Measurements from ENCODE around the gene PRR29.
"Not testable (repeated sequence)": the region's sequence is repeated elsewhere in the genome, so short reads cannot be mapped to it uniquely, and the experiment has no call there.

PRR29 gene

DNA sequence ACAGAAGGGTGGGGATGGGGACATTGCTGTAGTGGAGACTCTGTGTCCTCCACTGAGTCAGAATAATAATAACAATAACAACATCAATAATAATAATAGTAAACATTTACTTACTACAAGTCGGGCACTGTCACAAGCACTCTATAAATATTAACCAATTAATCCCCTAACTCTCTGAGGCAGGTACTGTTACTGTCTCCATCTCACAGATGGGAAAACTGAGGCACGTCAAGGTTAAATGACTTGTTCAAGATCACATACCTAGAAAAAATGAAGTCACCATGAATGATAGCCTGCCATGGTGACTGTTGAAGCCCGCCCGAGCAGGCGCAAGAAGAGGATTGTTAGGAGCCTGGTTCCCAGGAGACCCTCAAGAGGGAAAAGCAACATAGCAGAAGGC, 10.2 kb downstream of the PRR29 start:
- no peak overlapping the region for H3K27ac ChIP-seq
- no peak for DNase-seq (ENCODE audit: low read depth, low spot score)

DNA sequence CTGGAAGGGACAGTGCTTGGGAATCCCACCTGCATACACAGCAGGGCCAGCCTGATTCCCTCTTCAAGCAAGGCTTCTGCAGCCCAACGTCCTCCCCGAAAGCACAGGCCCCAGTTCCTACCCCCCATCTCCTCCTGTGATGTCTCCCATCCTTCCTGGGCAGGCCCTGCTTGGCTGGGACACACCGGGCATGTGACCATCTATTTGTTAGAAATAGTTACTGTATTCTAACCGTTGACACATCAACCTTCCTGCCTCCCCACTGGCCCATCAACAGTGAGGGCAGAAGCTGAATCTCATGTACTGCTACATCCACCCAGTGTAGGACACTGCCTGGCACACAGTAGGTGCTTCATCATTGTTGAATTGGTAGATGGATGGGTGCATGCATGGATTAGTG, 10.7 kb downstream of the PRR29 start:
- no peak for DNase-seq (ENCODE audit: low read depth, low spot score)

DNA sequence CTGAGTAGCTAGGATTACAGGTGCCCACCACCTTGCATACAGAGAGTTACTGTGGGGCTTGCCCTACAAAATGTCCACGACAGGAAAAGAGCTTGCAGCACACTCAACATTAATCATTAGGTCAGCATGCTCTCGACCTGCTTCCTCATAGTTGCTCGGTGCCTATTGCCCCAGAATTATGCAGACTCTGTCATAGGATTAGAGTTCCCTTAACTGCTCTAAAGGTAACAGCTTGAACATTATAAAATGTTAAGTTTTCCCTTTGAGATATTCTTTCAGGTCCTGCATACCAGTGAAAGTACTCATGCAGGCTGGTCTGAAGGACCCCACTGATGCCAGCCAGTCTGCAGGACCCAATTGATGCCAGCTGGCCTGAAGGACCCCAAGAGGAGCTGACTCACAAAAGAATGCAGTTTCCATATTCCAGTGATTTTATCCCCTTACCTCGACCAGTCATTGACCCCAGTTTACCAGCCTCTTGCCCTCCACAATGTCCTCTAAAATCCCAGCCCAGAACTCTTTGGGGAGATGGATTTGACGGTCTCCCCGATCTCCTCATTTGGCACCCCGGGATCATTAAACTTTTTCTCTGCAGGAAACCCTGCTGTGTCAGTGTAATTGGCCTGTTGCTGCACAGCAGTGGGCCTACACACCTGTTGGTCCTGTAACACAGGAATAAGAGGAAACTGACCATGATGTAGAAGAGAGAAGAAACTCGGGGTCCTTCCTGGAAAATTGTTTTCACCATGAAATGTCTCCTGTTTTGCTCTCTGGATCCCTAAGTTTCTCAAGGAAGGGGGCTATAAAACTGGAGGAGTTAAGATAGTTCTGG, 11.6 kb downstream of the PRR29 start:
- DNase-seq (ENCODE audit: low read depth, low spot score) = no peak
- H3K27ac ChIP-seq = peak overlapping the region; percentile 43

More for the DNA sequence above, 10.7 kb downstream of the PRR29 start:
- peak overlapping the region; percentile 43 for H3K27ac ChIP-seq

DNA sequence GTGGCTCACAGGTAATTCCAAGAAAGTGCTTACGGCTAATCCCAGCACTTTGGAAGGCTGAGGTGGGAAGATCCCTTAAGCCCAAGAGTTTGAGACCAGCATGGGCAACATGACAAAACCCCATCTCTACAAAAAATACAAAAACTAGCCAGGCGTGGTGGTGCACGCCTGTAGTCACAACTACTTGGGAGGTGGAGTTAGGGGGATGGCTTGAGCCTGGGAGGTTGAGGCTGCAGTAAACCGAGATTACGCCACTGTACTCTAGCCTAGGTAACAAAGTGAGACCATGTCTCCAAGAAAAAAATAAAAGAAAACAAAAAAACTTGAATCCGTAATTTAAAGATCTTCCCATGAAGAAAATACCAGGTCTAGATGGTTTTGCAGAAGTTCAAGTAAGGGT, 17.3 kb downstream of the PRR29 start:
- no peak overlapping the region for H3K27ac ChIP-seq
- no peak for DNase-seq (ENCODE audit: low read depth, low spot score)

DNA sequence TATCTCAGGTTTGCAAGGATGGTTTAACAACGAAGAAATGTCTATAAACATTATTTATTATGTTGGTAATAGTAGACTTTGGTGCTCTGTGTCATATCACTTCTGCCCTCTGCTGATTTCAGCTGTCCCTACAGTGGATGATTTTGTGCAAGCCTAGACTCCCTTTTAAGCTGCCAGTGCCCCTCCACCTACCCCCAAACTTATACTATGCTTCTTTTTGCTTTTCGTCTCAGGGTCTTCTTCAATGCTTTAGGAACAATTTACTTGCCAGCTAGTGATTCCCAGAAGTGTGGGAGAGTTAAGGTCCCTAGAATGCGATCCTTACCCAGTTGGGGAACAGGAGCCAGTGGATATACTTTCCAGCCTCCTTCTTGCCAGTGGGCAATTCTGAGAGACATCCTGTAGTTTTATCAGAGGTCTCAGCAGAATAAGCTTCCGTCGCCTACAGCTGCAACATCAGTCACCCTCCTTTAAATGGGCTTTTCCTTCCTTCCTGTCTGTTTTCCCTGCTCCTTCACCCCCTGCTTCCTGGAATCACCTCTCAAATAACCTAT, 18.2 kb downstream of the PRR29 start:
- H3K27ac ChIP-seq = no peak overlapping the region
- DNase-seq (ENCODE audit: low read depth, low spot score) = no peak

DNA sequence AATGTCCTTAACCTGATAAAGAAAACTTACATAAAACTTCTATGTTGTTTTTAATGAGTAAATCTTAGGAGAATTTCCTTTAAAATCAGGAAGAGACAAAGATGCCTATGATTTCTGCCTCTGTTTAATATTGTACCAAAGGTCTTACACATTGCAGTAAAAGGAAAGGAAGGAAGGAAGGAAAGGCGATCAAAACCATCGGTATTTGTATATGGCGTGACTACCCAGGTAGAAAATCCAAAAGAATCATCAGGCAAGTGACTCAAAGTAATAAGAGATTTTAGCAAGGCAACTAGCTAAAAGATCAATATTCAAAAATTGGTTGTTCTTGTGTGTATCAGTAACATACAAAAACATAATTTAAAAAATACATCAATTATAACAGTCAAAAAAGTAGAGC, 18.8 kb downstream of the PRR29 start:
- H3K27ac ChIP-seq = no peak overlapping the region

DNA sequence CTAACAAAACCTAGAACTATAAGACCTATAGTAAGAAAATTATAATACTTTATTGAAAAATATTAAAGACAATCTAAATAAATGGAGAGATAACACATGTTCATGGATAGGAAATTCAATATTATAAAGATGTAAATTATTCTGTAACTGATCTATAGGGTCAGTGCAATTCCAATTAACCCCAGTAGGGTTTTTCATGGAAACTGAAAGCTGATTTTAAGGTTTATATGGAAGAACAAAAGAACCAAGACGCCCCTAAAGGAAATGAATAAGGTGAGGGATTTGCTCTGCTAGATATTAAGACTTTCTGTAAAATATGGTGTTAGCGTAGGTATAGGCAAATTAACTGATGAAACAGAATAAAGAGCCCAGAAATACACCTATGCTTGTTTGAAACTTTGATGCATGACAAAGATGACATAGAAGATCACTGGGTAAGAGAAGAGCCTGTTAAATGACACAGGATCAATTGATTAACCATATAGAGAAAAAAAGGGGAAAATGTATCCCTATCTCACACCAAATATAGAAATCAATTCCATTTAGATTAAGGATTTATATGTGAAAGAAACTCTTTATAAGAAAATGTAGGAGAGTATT, 19.3 kb downstream of the PRR29 start:
- no peak overlapping the region for H3K27ac ChIP-seq
- no peak for DNase-seq (ENCODE audit: low read depth, low spot score)

More for the DNA sequence above, 18.8 kb downstream of the PRR29 start:
- DNase-seq (ENCODE audit: low read depth, low spot score) = no peak

DNA sequence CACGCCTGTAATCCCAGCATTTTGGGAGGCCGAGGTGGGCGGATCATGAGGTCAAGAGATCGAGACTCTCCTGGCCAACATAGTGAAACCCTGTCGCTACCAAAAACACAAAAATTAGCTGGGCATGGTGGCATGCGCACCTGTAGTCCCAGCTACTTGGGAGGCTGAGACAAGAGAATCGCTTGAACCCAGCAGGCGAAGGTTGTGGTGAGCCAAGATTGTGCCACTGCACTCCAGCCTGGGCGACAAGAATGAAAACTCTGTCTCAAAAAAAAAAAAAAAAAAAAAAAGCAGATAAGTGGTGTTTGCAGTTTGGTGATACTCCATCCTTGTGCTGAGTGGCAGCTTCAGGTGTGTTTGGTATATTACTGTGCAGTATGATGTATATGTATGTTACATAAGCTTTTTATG, 21.4 kb downstream of the PRR29 start:
- not testable (repeated sequence) for DNase-seq (ENCODE audit: low read depth, low spot score); H3K27ac ChIP-seq

DNA sequence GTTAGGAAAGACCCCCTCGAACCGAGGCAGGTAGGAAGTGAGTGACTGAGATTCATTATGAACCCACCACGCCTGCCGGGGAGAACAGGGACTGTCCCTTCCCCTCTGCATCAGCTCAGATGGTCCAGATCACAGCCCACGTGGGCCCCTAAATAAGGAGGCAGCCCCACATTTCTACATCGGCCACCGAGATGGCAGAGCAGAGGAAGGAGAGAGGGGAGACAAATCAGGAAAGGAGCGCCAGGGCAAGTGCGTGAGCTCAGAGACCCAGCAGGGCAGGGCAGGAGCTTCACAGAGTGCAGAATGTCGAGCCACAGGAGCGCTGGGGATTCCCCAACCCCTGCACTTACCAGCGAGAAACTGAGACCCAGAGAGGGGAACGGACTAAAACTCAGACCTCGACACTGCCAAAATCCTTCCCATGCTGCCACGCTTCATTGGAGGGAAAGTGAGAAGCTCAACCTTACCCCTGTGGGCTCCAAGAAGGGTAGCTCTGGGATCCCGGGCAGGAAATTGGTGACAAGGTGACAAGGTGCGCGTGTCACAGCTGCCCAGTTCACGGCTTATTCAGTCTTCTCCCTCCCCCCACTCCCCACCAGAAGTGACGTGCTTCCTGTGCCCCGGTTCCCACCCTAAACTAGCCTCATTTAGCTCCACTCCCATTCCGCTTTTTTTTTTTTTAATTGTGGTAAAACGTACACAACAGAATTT, 22.1 kb downstream of the PRR29 start, which contains the start of gene ICAM2:
ICAM2 (minus strand) TSS at position 578 of the 711 bp plus-strand sequence. CDS start 13,942 bp downstream, outside the sequence.
- no peak within 1 kb of the TSS for H3K27ac ChIP-seq
- no peak for DNase-seq (ENCODE audit: low read depth, low spot score)

DNA sequence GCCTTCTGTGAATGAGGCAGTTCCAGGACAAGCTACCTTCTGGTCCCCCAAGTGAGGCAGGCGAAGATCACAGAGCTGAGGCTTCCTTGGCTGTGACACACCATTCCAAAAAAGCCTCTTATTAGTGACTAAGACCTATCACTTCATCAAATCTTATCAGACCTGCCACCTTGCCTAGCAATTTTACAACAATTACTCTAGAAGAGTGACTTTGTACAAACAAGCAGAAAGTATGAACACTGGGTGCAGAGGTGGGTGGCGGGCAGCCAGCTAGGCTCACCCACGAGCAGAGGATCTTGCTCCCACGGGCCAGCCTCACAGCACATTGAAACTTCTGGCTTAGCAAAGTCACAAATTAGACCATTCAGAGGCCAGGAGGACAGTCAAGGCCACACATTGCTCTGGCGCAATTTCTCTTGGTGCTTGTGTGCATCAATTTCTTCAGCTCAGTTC, 24.5 kb downstream of the PRR29 start:
- H3K27ac ChIP-seq = no peak overlapping the region
- no peak for DNase-seq (ENCODE audit: low read depth, low spot score)

DNA sequence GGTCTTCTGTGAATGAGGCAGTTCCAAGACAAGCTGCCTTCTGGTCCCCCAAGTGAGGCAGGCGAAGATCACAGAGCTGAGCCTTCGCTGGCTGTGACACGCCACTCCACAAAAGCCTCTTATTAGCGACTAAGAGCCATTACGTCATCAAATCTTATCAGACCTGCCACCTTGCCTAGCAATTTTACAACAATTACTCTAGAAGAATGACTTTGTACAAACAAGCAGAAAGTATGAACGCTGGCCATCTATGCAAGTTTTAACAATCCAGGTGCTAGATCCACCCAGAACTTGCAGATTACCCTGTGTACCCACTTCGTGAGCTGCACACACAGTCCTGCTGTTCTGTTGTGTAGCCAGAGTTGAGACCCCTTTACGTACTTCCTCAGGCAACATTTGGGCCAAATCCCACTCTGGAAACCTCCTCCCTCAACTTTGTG, 26.1 kb downstream of the PRR29 start:
- no peak overlapping the region for H3K27ac ChIP-seq

DNA sequence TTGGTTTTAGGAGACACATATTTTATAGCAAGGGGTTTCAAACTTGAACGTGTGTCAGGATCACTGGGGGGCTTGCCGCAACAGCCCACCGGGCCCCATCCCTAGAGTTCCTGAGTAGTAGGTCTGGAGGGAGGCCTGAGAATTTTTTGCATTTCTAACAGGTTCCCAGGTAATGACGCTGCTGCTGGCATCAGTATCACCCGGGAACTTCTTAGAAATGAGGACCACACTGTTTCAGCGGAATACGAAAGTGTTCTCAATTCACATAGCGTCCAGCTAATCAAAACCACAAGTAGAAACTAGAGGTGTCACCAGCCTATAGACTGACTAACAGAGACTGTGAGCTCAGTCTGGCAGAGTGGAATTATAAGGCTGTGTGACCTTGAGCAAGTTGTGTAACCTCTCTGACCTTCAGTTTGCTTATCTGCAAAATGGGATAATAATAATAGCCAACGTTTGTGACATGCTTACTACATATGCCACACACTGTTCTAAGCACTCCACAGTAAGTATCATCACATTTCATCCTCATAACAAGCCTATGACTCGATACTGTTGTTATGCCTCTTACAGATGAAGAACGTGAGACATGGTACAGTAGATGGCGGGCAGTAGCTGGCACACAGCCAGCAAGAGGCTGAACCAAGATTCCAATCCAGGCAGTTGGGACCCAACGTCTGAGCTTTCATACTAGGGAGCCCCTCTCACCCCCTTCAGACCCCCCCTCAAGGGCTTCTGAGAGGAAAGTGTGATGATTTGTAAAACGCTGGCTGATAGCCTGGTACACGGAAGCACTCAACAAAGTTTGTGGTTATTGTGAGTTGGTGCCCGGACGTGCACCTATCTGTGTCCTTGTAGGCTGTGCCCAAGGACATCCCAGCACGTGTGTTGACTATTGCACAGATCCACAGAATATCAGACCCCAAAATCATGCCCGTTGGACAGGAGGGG, 26.9 kb downstream of the PRR29 start:
- H3K27ac ChIP-seq = no peak overlapping the region
- no peak for DNase-seq (ENCODE audit: low read depth, low spot score)

More for the DNA sequence above, 26.1 kb downstream of the PRR29 start:
- DNase-seq (ENCODE audit: low read depth, low spot score) = no peak

DNA sequence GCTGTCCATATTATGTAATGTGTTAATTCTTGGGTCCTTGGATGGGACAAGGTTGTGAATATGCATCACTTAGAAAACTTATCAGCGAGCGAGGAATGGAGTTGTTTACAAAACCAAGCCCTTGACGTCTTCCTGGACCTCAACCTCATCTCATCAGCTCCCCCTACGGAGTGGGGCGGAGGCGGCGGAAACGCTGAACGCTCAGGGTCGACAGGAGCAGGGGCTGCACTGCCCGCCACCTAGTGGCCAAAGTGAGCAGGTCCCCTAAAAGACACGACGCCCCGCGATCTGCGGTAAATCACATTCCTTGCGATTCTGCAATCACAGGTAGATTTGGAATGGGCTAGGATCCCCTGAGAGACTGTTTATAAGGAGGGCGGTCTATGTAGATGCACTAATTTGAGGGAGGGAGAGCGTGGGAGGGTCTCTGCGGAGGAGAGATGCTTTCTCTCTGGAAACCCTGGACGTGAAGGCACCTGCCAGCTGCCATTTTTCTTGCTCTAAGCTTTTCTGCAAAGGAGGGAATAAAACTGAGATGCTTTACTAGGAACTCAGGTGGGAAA, 27.7 kb downstream of the PRR29 start:
- no peak overlapping the region for H3K27ac ChIP-seq
- no peak for DNase-seq (ENCODE audit: low read depth, low spot score)

DNA sequence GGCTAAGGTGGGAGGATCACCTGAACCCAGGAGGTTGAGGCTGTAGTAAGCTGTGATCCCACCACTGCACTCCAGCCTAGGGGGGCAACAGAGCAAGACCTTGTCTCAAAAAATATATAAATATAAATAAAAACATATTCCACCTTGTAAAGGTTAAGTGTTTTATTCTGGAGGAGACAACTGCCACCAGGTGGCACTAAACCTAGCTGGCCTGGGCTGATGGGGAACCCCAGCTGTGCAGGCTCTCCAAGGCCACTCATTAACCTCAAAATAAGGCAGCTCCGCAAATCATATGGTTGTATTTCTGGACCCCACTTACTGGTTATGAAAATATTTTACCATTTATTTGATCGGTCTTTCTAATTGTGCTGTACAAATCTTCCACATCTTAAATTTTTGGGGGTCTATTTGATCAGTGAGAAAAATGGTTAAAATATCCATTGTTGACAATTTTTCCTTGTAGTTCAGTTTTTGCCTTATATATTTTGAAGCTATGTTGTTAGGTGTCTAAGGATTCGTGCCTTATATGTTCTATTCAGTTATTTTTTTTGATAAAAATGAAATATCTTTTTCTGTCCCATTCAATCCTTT, 30.8 kb downstream of the PRR29 start:
- DNase-seq (ENCODE audit: low read depth, low spot score) = no peak
- H3K27ac ChIP-seq = no peak overlapping the region

DNA sequence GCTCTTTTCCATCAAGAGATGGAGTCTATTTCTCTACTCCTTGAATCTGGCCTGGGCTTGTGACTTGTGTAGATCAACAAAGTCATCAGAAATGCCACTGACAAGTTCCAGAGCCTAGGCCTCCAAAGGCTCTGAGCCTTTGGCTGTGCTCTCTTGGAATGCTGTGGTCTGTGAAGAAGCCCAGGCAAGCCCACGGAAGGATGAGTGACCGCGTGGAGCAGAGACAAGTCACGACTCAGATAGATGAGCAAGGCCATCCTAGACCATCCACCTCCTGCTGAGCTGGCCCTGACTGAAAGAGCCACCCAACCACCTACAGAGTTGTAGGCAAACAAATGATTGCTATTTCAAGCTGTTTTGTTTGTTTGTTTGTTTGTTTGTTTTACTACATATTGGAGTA, 33.9 kb downstream of the PRR29 start:
- DNase-seq (ENCODE audit: low read depth, low spot score) = no peak
- H3K27ac ChIP-seq = peak overlapping the region; percentile 9

DNA sequence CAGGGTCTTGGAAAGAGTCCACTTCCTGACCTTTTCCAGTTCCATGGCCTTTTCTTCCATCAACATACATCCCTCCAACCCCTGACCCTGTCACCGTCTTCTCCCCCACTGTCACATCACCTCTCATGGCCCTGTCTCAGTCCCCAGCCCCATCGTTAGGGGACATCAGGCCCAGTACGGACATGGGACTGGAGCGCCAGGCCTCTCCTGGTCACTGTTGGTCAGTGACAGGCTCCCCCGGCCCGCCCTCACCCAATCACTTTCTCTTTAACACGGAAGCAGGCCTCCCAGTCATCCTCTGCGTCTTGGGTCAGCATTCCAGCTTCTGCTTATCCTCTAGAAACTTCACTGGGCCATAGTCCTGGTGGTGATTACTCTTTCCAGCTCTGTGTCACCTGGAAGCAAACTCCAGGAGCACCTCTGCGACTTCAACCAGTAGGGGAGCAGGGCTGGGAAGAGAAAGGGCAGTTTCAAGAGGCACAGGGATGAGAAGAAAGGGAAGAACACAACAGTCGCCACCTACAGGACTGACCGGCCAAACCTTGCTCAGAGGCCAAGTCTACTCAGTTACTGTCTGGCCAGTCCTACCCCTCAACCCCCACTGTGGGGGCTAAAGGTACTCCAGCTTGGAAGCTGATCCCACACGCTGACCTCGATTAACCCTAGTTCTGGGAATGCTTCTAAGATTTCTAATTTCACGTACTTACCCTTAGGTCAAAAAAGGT, 38.2 kb downstream of the PRR29 start:
- DNase-seq (ENCODE audit: low read depth, low spot score) = no peak

DNA sequence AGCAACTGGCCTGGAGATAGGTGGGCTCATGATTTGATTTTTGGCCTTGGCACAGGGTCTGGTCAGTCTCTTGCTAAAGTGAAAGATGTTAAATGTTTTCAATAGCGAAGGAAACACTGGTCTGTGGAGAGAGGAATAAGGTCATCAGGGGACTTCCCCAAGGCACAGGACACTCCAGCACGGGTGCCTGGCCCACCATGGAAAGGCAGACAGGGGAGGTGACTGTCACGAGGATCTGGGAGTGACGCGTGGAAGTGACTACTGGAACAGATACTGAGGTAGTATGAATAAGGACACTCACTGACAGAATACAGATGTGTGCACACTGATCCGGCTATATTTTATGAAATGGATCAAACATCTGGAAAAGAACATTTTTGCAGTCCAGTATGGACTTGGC, 39.0 kb downstream of the PRR29 start:
- no peak for DNase-seq (ENCODE audit: low read depth, low spot score)
- H3K27ac ChIP-seq = no peak overlapping the region

More for the DNA sequence above, 38.2 kb downstream of the PRR29 start:
- no peak overlapping the region for H3K27ac ChIP-seq

DNA sequence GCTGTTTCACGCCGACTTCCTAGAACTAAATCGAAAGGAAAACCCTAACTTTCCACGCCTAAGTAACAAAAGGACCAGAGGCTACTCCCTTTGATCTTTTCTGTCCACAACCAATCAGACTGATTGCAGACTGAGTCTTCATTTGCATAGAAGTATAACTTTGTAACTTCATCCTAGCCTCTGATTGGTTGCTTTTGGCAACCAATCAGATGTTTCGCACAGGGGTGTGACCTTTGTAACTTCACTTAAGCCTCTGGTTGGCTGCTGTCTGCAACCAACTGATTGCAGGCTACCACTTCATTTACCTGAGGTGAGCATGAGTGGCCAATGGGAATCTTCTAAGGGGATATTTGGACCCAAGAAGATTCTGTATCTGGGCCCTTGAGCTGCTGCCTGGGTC, 39.7 kb downstream of the PRR29 start:
- DNase-seq (ENCODE audit: low read depth, low spot score) = no peak
- H3K27ac ChIP-seq = no peak overlapping the region
